ENCODE data around the gene PLA2G4E.

DNA sequence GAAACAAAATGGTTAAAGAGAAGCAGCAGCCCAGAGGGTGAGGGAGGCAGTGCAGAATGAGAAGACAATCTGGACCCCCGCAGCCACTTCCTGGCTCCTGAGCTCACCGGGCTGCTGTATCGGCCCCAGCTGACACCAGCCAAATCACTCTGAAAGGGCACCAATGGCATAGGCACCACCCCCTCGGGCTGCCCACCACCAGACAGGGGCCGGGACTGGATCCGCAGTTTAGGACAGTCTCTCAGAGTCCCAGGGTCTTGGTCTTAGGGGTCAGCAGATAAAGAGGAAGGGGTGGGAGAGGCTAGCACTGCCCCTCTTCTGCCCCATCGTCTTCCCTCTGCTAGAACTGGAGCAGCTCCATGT is 30.6 kb downstream of the PLA2G4E start:
- TF ChIP-seq, protein P1, sequence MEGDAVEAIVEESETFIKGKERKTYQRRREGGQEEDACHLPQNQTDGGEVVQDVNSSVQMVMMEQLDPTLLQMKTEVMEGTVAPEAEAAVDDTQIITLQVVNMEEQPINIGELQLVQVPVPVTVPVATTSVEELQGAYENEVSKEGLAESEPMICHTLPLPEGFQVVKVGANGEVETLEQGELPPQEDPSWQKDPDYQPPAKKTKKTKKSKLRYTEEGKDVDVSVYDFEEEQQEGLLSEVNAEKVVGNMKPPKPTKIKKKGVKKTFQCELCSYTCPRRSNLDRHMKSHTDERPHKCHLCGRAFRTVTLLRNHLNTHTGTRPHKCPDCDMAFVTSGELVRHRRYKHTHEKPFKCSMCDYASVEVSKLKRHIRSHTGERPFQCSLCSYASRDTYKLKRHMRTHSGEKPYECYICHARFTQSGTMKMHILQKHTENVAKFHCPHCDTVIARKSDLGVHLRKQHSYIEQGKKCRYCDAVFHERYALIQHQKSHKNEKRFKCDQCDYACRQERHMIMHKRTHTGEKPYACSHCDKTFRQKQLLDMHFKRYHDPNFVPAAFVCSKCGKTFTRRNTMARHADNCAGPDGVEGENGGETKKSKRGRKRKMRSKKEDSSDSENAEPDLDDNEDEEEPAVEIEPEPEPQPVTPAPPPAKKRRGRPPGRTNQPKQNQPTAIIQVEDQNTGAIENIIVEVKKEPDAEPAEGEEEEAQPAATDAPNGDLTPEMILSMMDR (conservative IDR thresholded peaks at IDR 0.05): no peak
- TF ChIP-seq EZH2 (IDR thresholded peaks at IDR 0.05; ENCODE audit: low read depth): no peak

All from PC-9 (cell line).